ENCODE data around the gene HCN1. TPM values are rescaled to one million over a fixed set of nuclear protein-coding genes. Genes with fewer than 3 reads are reported as not detected.

Gene HCN1
- total RNA-seq, 1 donor from 2014 or later = 0.56 TPM

GRCh38 chr5:45687701-45688100, 8.5 kb downstream of the HCN1 start:
- H3K27ac Mint-ChIP-seq (ENCODE audit: unreplicated experiment) = no peak overlapping the region
- no peak for DNase-seq

GRCh38 chr5:45686620-45687019, 9.6 kb downstream of the HCN1 start:
- no peaks in the 10 kb centered on the region for H3K36me3 Mint-ChIP-seq (ENCODE audit: unreplicated experiment)
- H3K9me3 Mint-ChIP-seq (ENCODE audit: unreplicated experiment) = no peaks in the 10 kb centered on the region
- no peak for DNase-seq
- no peak overlapping the region for H3K4me3 Mint-ChIP-seq (ENCODE audit: unreplicated experiment)
- H3K4me1 Mint-ChIP-seq (ENCODE audit: low read depth, unreplicated experiment) = no peaks in the 10 kb centered on the region
- TF ChIP-seq CTCF (IDR thresholded peaks at IDR 0.05; ENCODE audit: partially characterized antibody, unreplicated experiment) = no peak
- no peak overlapping the region for H3K27ac Mint-ChIP-seq (ENCODE audit: unreplicated experiment)
- H3K27me3 Mint-ChIP-seq (ENCODE audit: unreplicated experiment) = no peaks in the 10 kb centered on the region

More at GRCh38 chr5:45687701-45688100, 8.5 kb downstream of the HCN1 start:
- Mint-ChIP-seq H3K36me3 (ENCODE audit: unreplicated experiment) (no peaks in the 10 kb centered on the region), H3K27me3 (ENCODE audit: unreplicated experiment) (peaks cover 2% of the 10 kb centered on the region), H3K9me3 (ENCODE audit: unreplicated experiment) (no peaks in the 10 kb centered on the region), H3K4me1 (ENCODE audit: low read depth, unreplicated experiment) (peaks cover 2% of the 10 kb centered on the region), H3K4me3 (ENCODE audit: unreplicated experiment) (no peak overlapping the region)
- TF ChIP-seq CTCF (IDR thresholded peaks at IDR 0.05; ENCODE audit: partially characterized antibody, unreplicated experiment) = no peak

- no peak for TF ChIP-seq CTCF (IDR thresholded peaks at IDR 0.05; ENCODE audit: partially characterized antibody, unreplicated experiment)
- Mint-ChIP-seq H3K4me3 (ENCODE audit: unreplicated experiment) (no peak overlapping the region), H3K27me3 (ENCODE audit: unreplicated experiment) (no peaks in the 10 kb centered on the region), H3K4me1 (ENCODE audit: low read depth, unreplicated experiment) (no peaks in the 10 kb centered on the region), H3K9me3 (ENCODE audit: unreplicated experiment) (no peaks in the 10 kb centered on the region), H3K36me3 (ENCODE audit: unreplicated experiment) (no peaks in the 10 kb centered on the region), H3K27ac (ENCODE audit: unreplicated experiment) (no peak overlapping the region)
- no peak for DNase-seq
Measured at GRCh38 chr5:45684118-45684517, 12.1 kb downstream of the HCN1 start.

- Mint-ChIP-seq H3K27me3 (ENCODE audit: unreplicated experiment) (no peaks in the 10 kb centered on the region), H3K36me3 (ENCODE audit: unreplicated experiment) (no peaks in the 10 kb centered on the region), H3K4me3 (ENCODE audit: unreplicated experiment) (no peak overlapping the region), H3K27ac (ENCODE audit: unreplicated experiment) (no peak overlapping the region), H3K9me3 (ENCODE audit: unreplicated experiment) (no peaks in the 10 kb centered on the region), H3K4me1 (ENCODE audit: low read depth, unreplicated experiment) (no peaks in the 10 kb centered on the region)
- no peak for TF ChIP-seq CTCF (IDR thresholded peaks at IDR 0.05; ENCODE audit: partially characterized antibody, unreplicated experiment)
- DNase-seq = no peak
Measured at GRCh38 chr5:45680950-45681349, 15.2 kb downstream of the HCN1 start.

GRCh38 chr5:45677524-45677923, 18.7 kb downstream of the HCN1 start:
- H3K4me3 Mint-ChIP-seq (ENCODE audit: unreplicated experiment) = no peak overlapping the region
- no peaks in the 10 kb centered on the region for H3K36me3 Mint-ChIP-seq (ENCODE audit: unreplicated experiment)
- no peaks in the 10 kb centered on the region for H3K9me3 Mint-ChIP-seq (ENCODE audit: unreplicated experiment)
- no peak for DNase-seq
- TF ChIP-seq CTCF (IDR thresholded peaks at IDR 0.05; ENCODE audit: partially characterized antibody, unreplicated experiment) = no peak
- H3K27me3 Mint-ChIP-seq (ENCODE audit: unreplicated experiment) = no peaks in the 10 kb centered on the region
- H3K27ac Mint-ChIP-seq (ENCODE audit: unreplicated experiment) = no peak overlapping the region
- no peaks in the 10 kb centered on the region for H3K4me1 Mint-ChIP-seq (ENCODE audit: low read depth, unreplicated experiment)
